Measurements from ENCODE around the gene CLCN4.

CLCN4 gene

DNA sequence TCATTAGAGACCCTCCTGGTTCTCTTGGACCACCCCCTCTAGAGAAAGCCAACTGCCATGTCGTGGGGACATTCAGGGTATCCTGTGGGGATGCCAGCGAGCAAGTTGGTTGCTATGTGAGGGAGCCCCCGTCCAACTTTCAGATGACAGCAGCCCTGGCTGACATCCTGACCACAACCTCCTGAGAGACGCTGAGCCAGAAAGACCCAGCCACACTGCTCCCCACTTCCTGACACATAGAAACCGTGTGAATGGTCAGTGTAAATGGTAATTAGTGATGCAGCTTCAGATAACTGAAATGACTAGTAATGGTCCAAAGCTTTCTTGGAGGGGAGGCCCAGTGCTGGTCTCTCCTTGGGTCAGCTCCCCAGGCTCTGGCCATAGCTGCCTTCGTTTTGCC lies 10.8 kb downstream of the CLCN4 start:
- H3K79me2 ChIP-seq (ENCODE audit: insufficient read depth, low read length) = no peaks in the 10 kb centered on the region
- no peaks in the 10 kb centered on the region for H3K27me3 ChIP-seq (ENCODE audit: insufficient read depth, low read length, poor library complexity, severe bottlenecking)
- no peak overlapping the region for H2AFZ ChIP-seq (ENCODE audit: low read length)
- no peaks in the 10 kb centered on the region for H3K36me3 ChIP-seq (ENCODE audit: insufficient read depth, low read length)
- TF ChIP-seq EZH2phosphoT487 (IDR thresholded peaks at IDR 0.05; ENCODE audit: borderline replicate concordance) = no peak
- TF ChIP-seq, protein P1, sequence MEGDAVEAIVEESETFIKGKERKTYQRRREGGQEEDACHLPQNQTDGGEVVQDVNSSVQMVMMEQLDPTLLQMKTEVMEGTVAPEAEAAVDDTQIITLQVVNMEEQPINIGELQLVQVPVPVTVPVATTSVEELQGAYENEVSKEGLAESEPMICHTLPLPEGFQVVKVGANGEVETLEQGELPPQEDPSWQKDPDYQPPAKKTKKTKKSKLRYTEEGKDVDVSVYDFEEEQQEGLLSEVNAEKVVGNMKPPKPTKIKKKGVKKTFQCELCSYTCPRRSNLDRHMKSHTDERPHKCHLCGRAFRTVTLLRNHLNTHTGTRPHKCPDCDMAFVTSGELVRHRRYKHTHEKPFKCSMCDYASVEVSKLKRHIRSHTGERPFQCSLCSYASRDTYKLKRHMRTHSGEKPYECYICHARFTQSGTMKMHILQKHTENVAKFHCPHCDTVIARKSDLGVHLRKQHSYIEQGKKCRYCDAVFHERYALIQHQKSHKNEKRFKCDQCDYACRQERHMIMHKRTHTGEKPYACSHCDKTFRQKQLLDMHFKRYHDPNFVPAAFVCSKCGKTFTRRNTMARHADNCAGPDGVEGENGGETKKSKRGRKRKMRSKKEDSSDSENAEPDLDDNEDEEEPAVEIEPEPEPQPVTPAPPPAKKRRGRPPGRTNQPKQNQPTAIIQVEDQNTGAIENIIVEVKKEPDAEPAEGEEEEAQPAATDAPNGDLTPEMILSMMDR (conservative IDR thresholded peaks at IDR 0.05; ENCODE audit: low read length) = no peak
- no peaks in the 10 kb centered on the region for H3K9me2 ChIP-seq (replicated peaks; ENCODE audit: low read depth, low read length)
- no peaks in the 10 kb centered on the region for H3K9me3 ChIP-seq (ENCODE audit: insufficient read depth, low read depth, low read length)
- H3K4me1 ChIP-seq (ENCODE audit: insufficient read depth, low read length, poor library complexity, severe bottlenecking) = peaks cover 9% of the 10 kb centered on the region
- no peaks in the 10 kb centered on the region for H3F3A ChIP-seq (ENCODE audit: low read depth)
- H4K20me1 ChIP-seq (ENCODE audit: insufficient read depth, low read length, poor library complexity, severe bottlenecking) = no peaks in the 10 kb centered on the region
- no peak overlapping the region for H3K9ac ChIP-seq (ENCODE audit: low read depth, low read length, poor library complexity, severe bottlenecking)
- H3K4me2 ChIP-seq (ENCODE audit: low read depth, low read length, poor library complexity, severe bottlenecking) = no peak overlapping the region
- no peak overlapping the region for H3K4me3 ChIP-seq (ENCODE audit: low read length, poor library complexity, severe bottlenecking)

DNA sequence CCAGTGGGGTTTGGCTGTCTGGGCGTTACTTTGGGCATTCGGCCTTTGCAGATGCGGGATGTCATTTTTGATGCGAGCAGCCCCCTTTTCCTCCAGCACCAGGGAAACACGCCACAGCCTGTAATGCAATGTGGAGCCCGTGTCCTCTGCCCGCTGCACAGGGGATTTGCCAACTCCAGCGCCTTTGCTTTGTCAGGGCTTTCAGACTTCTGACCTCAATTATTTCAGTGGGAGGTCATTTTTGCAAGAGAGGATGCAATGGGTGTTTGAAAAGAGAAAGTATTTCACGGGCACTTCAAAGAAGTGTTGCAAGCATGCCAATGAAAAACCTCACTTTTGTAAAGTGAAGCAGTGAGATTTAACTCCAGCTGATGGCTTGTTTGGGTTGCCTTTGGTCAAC lies 11.5 kb downstream of the CLCN4 start:
- Histone ChIP-seq H3K27me3 (ENCODE audit: insufficient read depth, low read length, poor library complexity, severe bottlenecking) (no peaks in the 10 kb centered on the region), H3K9me3 (ENCODE audit: insufficient read depth, low read depth, low read length) (no peaks in the 10 kb centered on the region), H3K36me3 (ENCODE audit: insufficient read depth, low read length) (no peaks in the 10 kb centered on the region), H3K9me2 (replicated peaks; ENCODE audit: low read depth, low read length) (no peaks in the 10 kb centered on the region), H3K9ac (ENCODE audit: low read depth, low read length, poor library complexity, severe bottlenecking) (no peak overlapping the region), H2AFZ (ENCODE audit: low read length) (no peak overlapping the region), H3F3A (ENCODE audit: low read depth) (no peaks in the 10 kb centered on the region), H3K4me3 (ENCODE audit: low read length, poor library complexity, severe bottlenecking) (no peak overlapping the region), H3K79me2 (ENCODE audit: insufficient read depth, low read length) (no peaks in the 10 kb centered on the region), H3K4me1 (ENCODE audit: insufficient read depth, low read length, poor library complexity, severe bottlenecking) (peaks cover 9% of the 10 kb centered on the region), H4K20me1 (ENCODE audit: insufficient read depth, low read length, poor library complexity, severe bottlenecking) (no peaks in the 10 kb centered on the region), H3K4me2 (ENCODE audit: low read depth, low read length, poor library complexity, severe bottlenecking) (no peak overlapping the region)
- no peak for TF ChIP-seq EZH2phosphoT487 (IDR thresholded peaks at IDR 0.05; ENCODE audit: borderline replicate concordance)
- TF ChIP-seq, protein P1 (conservative IDR thresholded peaks at IDR 0.05; ENCODE audit: low read length) = no peak

DNA sequence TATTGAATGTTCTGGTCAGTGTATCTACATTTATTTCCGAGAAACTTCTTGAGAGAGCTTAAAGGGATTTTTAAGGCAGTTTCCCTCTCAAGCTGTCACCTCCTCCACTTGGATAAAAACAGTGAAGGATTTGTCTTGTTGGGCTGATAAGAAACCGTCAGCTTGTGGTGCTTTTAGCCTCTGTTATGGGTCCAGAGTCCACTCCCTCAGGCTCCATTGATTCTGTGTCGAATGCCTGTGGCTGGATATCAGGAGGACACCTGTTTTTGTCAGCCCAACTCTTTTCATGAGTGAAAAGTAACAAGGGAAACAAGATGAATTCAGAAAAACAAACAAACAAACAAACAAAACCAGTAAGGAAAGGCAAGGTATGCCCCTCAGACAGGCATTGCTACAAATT lies 12.4 kb downstream of the CLCN4 start:
- Histone ChIP-seq H3K79me2 (ENCODE audit: insufficient read depth, low read length) (no peaks in the 10 kb centered on the region), H3F3A (ENCODE audit: low read depth) (no peaks in the 10 kb centered on the region), H3K4me1 (ENCODE audit: insufficient read depth, low read length, poor library complexity, severe bottlenecking) (peaks cover 9% of the 10 kb centered on the region), H4K20me1 (ENCODE audit: insufficient read depth, low read length, poor library complexity, severe bottlenecking) (no peaks in the 10 kb centered on the region), H3K9me2 (replicated peaks; ENCODE audit: low read depth, low read length) (no peaks in the 10 kb centered on the region), H3K4me2 (ENCODE audit: low read depth, low read length, poor library complexity, severe bottlenecking) (no peak overlapping the region), H3K9ac (ENCODE audit: low read depth, low read length, poor library complexity, severe bottlenecking) (no peak overlapping the region), H2AFZ (ENCODE audit: low read length) (no peak overlapping the region), H3K9me3 (ENCODE audit: insufficient read depth, low read depth, low read length) (no peaks in the 10 kb centered on the region), H3K27me3 (ENCODE audit: insufficient read depth, low read length, poor library complexity, severe bottlenecking) (no peaks in the 10 kb centered on the region), H3K4me3 (ENCODE audit: low read length, poor library complexity, severe bottlenecking) (no peak overlapping the region), H3K36me3 (ENCODE audit: insufficient read depth, low read length) (no peaks in the 10 kb centered on the region)
- no peak for TF ChIP-seq EZH2phosphoT487 (IDR thresholded peaks at IDR 0.05; ENCODE audit: borderline replicate concordance)
- TF ChIP-seq, protein P1 (conservative IDR thresholded peaks at IDR 0.05; ENCODE audit: low read length) = no peak
